ENCODE measurements around the gene ABLIM1.
A peak's percentile ranks its signal among the peaks of the same experiment; 100 is the strongest.

ABLIM1 gene

GRCh38 chr10:114525368-114525949, 132.6 kb downstream of the ABLIM1 start (continued):
- TF ChIP-seq ZNF629 (tag by site-specific recombination; IDR thresholded peaks at IDR 0.05) (peak; percentile 94), ZNF423 (tag by site-specific recombination; IDR thresholded peaks at IDR 0.05) (no peak), GLIS1 (tag by site-specific recombination; IDR thresholded peaks at IDR 0.05) (peak; percentile 38), ZNF155 (tag by site-specific recombination; IDR thresholded peaks at IDR 0.05) (no peak), ZNF138 (tag by site-specific recombination; IDR thresholded peaks at IDR 0.05; ENCODE audit: borderline replicate concordance) (no peak), ZNF146 (tag by site-specific recombination; IDR thresholded peaks at IDR 0.05) (0 out of 2 replicates have a peak, but pooled peaks have one; percentile 23), ZFP69B (tag by site-specific recombination; IDR thresholded peaks at IDR 0.05) (no peak), ZNF174 (tag by site-specific recombination; IDR thresholded peaks at IDR 0.05) (no peak), ZNF366 (tag by site-specific recombination; conservative IDR thresholded peaks at IDR 0.05) (peak; percentile 98), SP2 (tag by site-specific recombination; IDR thresholded peaks at IDR 0.05) (peak; percentile 35; the same call in 1 of the 2 replicates), ZBTB1 (tag by site-specific recombination; IDR thresholded peaks at IDR 0.05) (no peak), GLIS2 (tag by site-specific recombination; IDR thresholded peaks at IDR 0.05) (no peak), ZNF433 (tag by site-specific recombination; IDR thresholded peaks at IDR 0.05; ENCODE audit: low read depth) (no peak), ZNF274 (IDR thresholded peaks at IDR 0.05; ENCODE audit: low read length) (no peak), ZNF274 (tag by site-specific recombination; IDR thresholded peaks at IDR 0.05; ENCODE audit: borderline replicate concordance) (no peak), ZNF843 (tag by site-specific recombination; IDR thresholded peaks at IDR 0.05) (peak; percentile 78), IKZF3 (tag by site-specific recombination; IDR thresholded peaks at IDR 0.05) (peak; percentile 71), ZNF2 (tag by site-specific recombination; IDR thresholded peaks at IDR 0.05) (peak; percentile 57; the same call in 1 of the 2 replicates), ZNF707 (tag by site-specific recombination; IDR thresholded peaks at IDR 0.05) (no peak), ZBTB6 (tag by site-specific recombination; IDR thresholded peaks at IDR 0.05) (no peak), ZIC2 (tag by site-specific recombination; IDR thresholded peaks at IDR 0.05) (no peak), ZNF169 (tag by site-specific recombination; IDR thresholded peaks at IDR 0.05) (no peak), ZNF600 (tag by site-specific recombination; IDR thresholded peaks at IDR 0.05) (peak; percentile 64; the same call in 1 of the 2 replicates), ZBTB20 (tag by site-specific recombination; IDR thresholded peaks at IDR 0.05) (no peak), ZNF394 (tag by site-specific recombination; IDR thresholded peaks at IDR 0.05; ENCODE audit: borderline replicate concordance) (peak; percentile 77), ZNF692 (tag by site-specific recombination; IDR thresholded peaks at IDR 0.05) (peak; percentile 29; the same call in 1 of the 2 replicates), ZNF654 (tag by site-specific recombination; IDR thresholded peaks at IDR 0.05; ENCODE audit: low read depth) (no peak), KLF7 (tag by site-specific recombination; IDR thresholded peaks at IDR 0.05; ENCODE audit: borderline replicate concordance) (no peak), ZNF221 (tag by site-specific recombination; IDR thresholded peaks at IDR 0.05; ENCODE audit: borderline replicate concordance) (no peak), ZSCAN18 (tag by site-specific recombination; IDR thresholded peaks at IDR 0.05) (no peak)
- TF ChIP-seq, protein P1, sequence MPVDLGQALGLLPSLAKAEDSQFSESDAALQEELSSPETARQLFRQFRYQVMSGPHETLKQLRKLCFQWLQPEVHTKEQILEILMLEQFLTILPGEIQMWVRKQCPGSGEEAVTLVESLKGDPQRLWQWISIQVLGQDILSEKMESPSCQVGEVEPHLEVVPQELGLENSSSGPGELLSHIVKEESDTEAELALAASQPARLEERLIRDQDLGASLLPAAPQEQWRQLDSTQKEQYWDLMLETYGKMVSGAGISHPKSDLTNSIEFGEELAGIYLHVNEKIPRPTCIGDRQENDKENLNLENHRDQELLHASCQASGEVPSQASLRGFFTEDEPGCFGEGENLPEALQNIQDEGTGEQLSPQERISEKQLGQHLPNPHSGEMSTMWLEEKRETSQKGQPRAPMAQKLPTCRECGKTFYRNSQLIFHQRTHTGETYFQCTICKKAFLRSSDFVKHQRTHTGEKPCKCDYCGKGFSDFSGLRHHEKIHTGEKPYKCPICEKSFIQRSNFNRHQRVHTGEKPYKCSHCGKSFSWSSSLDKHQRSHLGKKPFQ (tag by site-specific recombination; IDR thresholded peaks at IDR 0.05) = peak; percentile 62; the same call in 1 of the 2 replicates
- TF ChIP-seq, protein P2, sequence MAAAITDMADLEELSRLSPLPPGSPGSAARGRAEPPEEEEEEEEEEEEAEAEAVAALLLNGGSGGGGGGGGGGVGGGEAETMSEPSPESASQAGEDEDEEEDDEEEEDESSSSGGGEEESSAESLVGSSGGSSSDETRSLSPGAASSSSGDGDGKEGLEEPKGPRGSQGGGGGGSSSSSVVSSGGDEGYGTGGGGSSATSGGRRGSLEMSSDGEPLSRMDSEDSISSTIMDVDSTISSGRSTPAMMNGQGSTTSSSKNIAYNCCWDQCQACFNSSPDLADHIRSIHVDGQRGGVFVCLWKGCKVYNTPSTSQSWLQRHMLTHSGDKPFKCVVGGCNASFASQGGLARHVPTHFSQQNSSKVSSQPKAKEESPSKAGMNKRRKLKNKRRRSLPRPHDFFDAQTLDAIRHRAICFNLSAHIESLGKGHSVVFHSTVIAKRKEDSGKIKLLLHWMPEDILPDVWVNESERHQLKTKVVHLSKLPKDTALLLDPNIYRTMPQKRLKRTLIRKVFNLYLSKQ (tag by site-specific recombination; IDR thresholded peaks at IDR 0.05; ENCODE audit: borderline replicate concordance) = no peak
- TF ChIP-seq, protein P3, sequence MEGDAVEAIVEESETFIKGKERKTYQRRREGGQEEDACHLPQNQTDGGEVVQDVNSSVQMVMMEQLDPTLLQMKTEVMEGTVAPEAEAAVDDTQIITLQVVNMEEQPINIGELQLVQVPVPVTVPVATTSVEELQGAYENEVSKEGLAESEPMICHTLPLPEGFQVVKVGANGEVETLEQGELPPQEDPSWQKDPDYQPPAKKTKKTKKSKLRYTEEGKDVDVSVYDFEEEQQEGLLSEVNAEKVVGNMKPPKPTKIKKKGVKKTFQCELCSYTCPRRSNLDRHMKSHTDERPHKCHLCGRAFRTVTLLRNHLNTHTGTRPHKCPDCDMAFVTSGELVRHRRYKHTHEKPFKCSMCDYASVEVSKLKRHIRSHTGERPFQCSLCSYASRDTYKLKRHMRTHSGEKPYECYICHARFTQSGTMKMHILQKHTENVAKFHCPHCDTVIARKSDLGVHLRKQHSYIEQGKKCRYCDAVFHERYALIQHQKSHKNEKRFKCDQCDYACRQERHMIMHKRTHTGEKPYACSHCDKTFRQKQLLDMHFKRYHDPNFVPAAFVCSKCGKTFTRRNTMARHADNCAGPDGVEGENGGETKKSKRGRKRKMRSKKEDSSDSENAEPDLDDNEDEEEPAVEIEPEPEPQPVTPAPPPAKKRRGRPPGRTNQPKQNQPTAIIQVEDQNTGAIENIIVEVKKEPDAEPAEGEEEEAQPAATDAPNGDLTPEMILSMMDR (tag by site-specific recombination; IDR thresholded peaks at IDR 0.05) = no peak
